Endothelial cell of umbilical vein (primary cell): ENCODE measurements around the gene ZBTB26. TPM values are rescaled to one million over a fixed set of nuclear protein-coding genes. Genes with fewer than 3 reads are reported as not detected.
"Not testable (repeated sequence)": the region's sequence is repeated elsewhere in the genome, so short reads cannot be mapped to it uniquely, and the experiment has no call there.

Source experiments
- BruUV-seq: library from RNA; stranded (reverse); fragments of 400-500 nt; replicated peaks from 2 replicates; lab custom pipeline; 2021; lab: Mats Ljungman, UMichigan
- CTCF ChIA-PET: fragments of 300-600, 350-600 bp; sonication (Branson Sonifier 250); formaldehyde crosslinking; loops from one replicate; lab custom pipeline; 2021; ENCODE audit warnings: antibody characterized with exemption, inconsistent platforms; lab: Charles Lee
- POLR2A ChIA-PET: fragments of 300-600, 350-600 bp; sonication (Branson Sonifier 250); formaldehyde crosslinking; loops from one replicate; lab custom pipeline; 2021; ENCODE audit warnings: antibody characterized with exemption, inconsistent platforms; lab: Charles Lee
- DNase-seq: peaks from one replicate; pipeline ENCODE4 v3.0.0-alpha.2; 2011; ENCODE audit warnings: low read depth, low spot score
- FAIRE-seq: peaks from 2 replicates; lab custom pipeline; 2011; peaks lifted over from hg19 to GRCh38; lab: Jason Lieb, UNC
- H2AFZ ChIP-seq: 2 replicates; pipeline ENCODE4 v1.6.0; 2012; ENCODE audit warnings: low read depth, low read length, control low read depth, inconsistent platforms
- H3K27ac ChIP-seq: 2 replicates; pipeline ENCODE4 v1.5.1; 2011; ENCODE audit warnings: low read depth, mild to moderate bottlenecking, control low read depth, low read length, moderate library complexity; ENCODE audit not compliant: insufficient read depth
- H3K27me3 ChIP-seq, 2 experiments: 2 replicates each; pipeline versions ENCODE4 v1.6.0 to v1.6.1; 2011; ENCODE audit warnings: low read length in 2 of 2, mixed read lengths in 1 of 2; ENCODE audit not compliant: control insufficient read depth in 2 of 2, insufficient read depth in 2 of 2
- H3K36me3 ChIP-seq, 2 experiments: 2 replicates in 1 of 2; 3 replicates in 1 of 2; pipeline ENCODE4 v1.5.1; 2011; ENCODE audit warnings: low read length in 2 of 2, mild to moderate bottlenecking in 1 of 2, moderate library complexity in 1 of 2; ENCODE audit not compliant: control insufficient read depth in 2 of 2, insufficient read depth in 2 of 2; ENCODE audit errors: extremely low read depth in 1 of 2
- H3K4me1 ChIP-seq: 3 replicates; pipeline ENCODE4 v1.5.1; 2011; ENCODE audit warnings: mild to moderate bottlenecking, low read length; ENCODE audit not compliant: control insufficient read depth, insufficient read depth; ENCODE audit errors: extremely low read depth
- H3K4me2 ChIP-seq: 2 replicates; pipeline ENCODE4 v1.6.1; 2011; ENCODE audit warnings: low read length, control low read depth, mixed read lengths; ENCODE audit not compliant: insufficient read depth
- H3K4me3 ChIP-seq, 3 experiments: fragments of 200-600 bp in 1 of 3; sonication (generic), shearing (Covaris generic) in 1 of 3; replicated peaks in 1 of 3; 2 replicates each; pipeline ENCODE4 v1.5.1; 2011 to 2016; ENCODE audit warnings: control low read depth in 3 of 3, low read length in 3 of 3, mild to moderate bottlenecking in 2 of 3, inconsistent platforms in 1 of 3, low read depth in 1 of 3, moderate library complexity in 1 of 3; ENCODE audit not compliant: insufficient read depth in 1 of 3
- H3K79me2 ChIP-seq: 2 replicates; pipeline ENCODE4 v1.6.0; 2012; ENCODE audit warnings: low read length, inconsistent platforms; ENCODE audit not compliant: control insufficient read depth, insufficient read depth
- H3K9ac ChIP-seq: replicated peaks from 2 replicates; pipeline ENCODE3; 2011; ENCODE audit warnings: low read length, control low read depth; ENCODE audit not compliant: insufficient read depth; ENCODE audit errors: extremely low read depth
- H3K9me1 ChIP-seq: replicated peaks from 3 replicates; pipeline ENCODE4 v1.6.0; 2011; ENCODE audit warnings: mild to moderate bottlenecking, low read length; ENCODE audit not compliant: control insufficient read depth, insufficient read depth; ENCODE audit errors: extremely low read depth
- H3K9me3 ChIP-seq: replicated peaks from 2 replicates; pipeline ENCODE4 v1.5.1; 2012; ENCODE audit warnings: low read length, inconsistent platforms; ENCODE audit not compliant: control insufficient read depth, insufficient read depth
- H4K20me1 ChIP-seq: replicated peaks from 2 replicates; pipeline ENCODE3; 2011; ENCODE audit warnings: mild to moderate bottlenecking, low read length; ENCODE audit not compliant: control insufficient read depth, insufficient read depth; ENCODE audit errors: extremely low read depth
- EZH2 ChIP-seq: IDR thresholded peaks from 2 replicates; pipeline ENCODE4 v1.6.1; 2012; ENCODE audit warnings: borderline replicate concordance, low read depth, mild to moderate bottlenecking, moderate library complexity, low read length, inconsistent platforms; ENCODE audit not compliant: severe bottlenecking
- FOS ChIP-seq: IDR thresholded peaks from 2 replicates; pipeline ENCODE4 v1.6.1; 2011; ENCODE audit warnings: mild to moderate bottlenecking, low read length, moderate library complexity, borderline replicate concordance; ENCODE audit not compliant: insufficient read depth
- GATA2 ChIP-seq: IDR thresholded peaks from 2 replicates; pipeline ENCODE4 v1.7.0; 2011; ENCODE audit warnings: low read depth, mild to moderate bottlenecking, moderate library complexity, mixed read lengths, low read length; ENCODE audit not compliant: insufficient read length, insufficient read depth
- JUN ChIP-seq: IDR thresholded peaks from 2 replicates; pipeline ENCODE4 v1.6.1; 2011; ENCODE audit warnings: borderline replicate concordance, low read depth; ENCODE audit not compliant: insufficient read length, insufficient read depth
- MYC ChIP-seq: IDR thresholded peaks from one replicate; pipeline ENCODE4 v1.6.1; 2011; ENCODE audit warnings: mild to moderate bottlenecking, low read depth, low read length
- POLR2A ChIP-seq: IDR thresholded peaks from 2 replicates; pipeline ENCODE4 v1.6.1; 2012; ENCODE audit warnings: low read depth, mild to moderate bottlenecking, control low read depth, low read length
- POLR2AphosphoS5 ChIP-seq: IDR thresholded peaks from 2 replicates; pipeline ENCODE4 v1.6.1; 2012; ENCODE audit warnings: low read depth, mild to moderate bottlenecking, control low read depth, low read length, moderate library complexity; ENCODE audit not compliant: insufficient read depth
- dilution Hi-C: fragments of 300-500 bp; cut with MboI; formaldehyde crosslinking; loops from one replicate; pipeline ENCODE4 v1.15.0; 2019; ENCODE audit warnings: low sequenced_read_pairs; ENCODE audit not compliant: extremely low pct_ligation_motif_present
- intact Hi-C: fragments of 100-400 bp; cut with micrococcal nuclease; formaldehyde crosslinking; loops from one replicate; pipeline ENCODE4 v1.10.0; 2022
- polyA plus RNA-seq, 4 experiments: library from polyadenylated mRNA; depleted of rRNA in 3 of 4; stranded (reverse) in 3 of 4; unstranded in 1 of 4; fragments of >200 nt; gene quantifications; 2 replicates each; pipeline versions ENCODE4 v1.2.1 to v1.2.3, GENCODE V29; 2011 to 2012; ENCODE audit warnings: missing spikeins in 1 of 4
- total RNA-seq: library from RNA; stranded (reverse); gene quantifications from 2 replicates; pipeline ENCODE4 v1.2.3, GENCODE V29; 2021
- TF ChIP-seq, protein P1 (sequence below), 2 donors: IDR thresholded peaks; 1 replicate in 1 of 2; 2 replicates in 1 of 2; pipeline ENCODE4 v1.5.1; 2011; ENCODE audit warnings: low read length in 2 of 2, mild to moderate bottlenecking in 2 of 2, moderate library complexity in 2 of 2, control low read depth in 1 of 2, inconsistent platforms in 1 of 2, low read depth in 1 of 2; ENCODE audit not compliant: insufficient read depth in 1 of 2; ENCODE audit errors: extremely low read depth in 1 of 2
- TF ChIP-seq, protein P2 (sequence below): IDR thresholded peaks from 2 replicates; pipeline ENCODE4 v1.6.1; 2011; ENCODE audit not compliant: insufficient read depth, insufficient read length

Gene ZBTB26
- total and polyA plus RNA-seq, 2 donors (not counting 3 experiments of a cell fraction or from before 2014, with no cell fraction given): 2.6 to 5.0 TPM

DNA sequence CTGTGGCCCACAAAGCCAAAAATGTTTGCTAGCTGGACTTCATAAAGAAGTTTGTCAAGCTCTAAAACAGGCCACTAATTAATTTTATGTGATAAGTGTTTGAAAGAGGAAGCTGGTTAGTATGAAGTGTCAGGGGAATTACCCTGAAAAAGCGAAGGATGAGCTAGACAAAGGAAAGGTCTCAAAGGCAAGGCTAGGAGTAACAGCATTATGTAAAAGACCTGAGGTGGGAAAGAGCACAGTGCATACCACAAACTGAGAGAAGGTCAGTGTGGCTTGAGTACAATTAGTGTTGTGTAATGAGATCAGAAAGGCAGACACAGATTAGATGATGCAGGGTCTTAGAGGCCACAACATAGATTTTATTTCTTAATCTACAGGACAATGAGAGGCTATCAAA is 55.8 kb downstream of the ZBTB26 start:
- Histone ChIP-seq H3K9ac (no peak overlapping the region), H3K4me1 (no peaks in the 10 kb centered on the region), H3K9me1 (no peaks in the 10 kb centered on the region), H3K36me3 (peaks cover 17 to 26% of the 10 kb centered on the region in 2 experiments), H3K9me3 (no peaks in the 10 kb centered on the region), H3K27me3 (no peaks in the 10 kb centered on the region), H4K20me1 (no peaks in the 10 kb centered on the region), H3K79me2 (no peaks in the 10 kb centered on the region), H3K4me2 (no peak overlapping the region), H2AFZ (no peak overlapping the region), H3K4me3 (no peak overlapping the region), H3K27ac (no peak overlapping the region)
- intact Hi-C loops (no loop called here), dilution Hi-C loops (no loop called here)
- TF ChIP-seq, protein P1, sequence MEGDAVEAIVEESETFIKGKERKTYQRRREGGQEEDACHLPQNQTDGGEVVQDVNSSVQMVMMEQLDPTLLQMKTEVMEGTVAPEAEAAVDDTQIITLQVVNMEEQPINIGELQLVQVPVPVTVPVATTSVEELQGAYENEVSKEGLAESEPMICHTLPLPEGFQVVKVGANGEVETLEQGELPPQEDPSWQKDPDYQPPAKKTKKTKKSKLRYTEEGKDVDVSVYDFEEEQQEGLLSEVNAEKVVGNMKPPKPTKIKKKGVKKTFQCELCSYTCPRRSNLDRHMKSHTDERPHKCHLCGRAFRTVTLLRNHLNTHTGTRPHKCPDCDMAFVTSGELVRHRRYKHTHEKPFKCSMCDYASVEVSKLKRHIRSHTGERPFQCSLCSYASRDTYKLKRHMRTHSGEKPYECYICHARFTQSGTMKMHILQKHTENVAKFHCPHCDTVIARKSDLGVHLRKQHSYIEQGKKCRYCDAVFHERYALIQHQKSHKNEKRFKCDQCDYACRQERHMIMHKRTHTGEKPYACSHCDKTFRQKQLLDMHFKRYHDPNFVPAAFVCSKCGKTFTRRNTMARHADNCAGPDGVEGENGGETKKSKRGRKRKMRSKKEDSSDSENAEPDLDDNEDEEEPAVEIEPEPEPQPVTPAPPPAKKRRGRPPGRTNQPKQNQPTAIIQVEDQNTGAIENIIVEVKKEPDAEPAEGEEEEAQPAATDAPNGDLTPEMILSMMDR (IDR thresholded peaks at IDR 0.05; ENCODE audit: extremely low read depth in 1 of 2, insufficient read depth in 1 of 2, low read depth in 1 of 2, low read length in 2 of 2): no peak
- TF ChIP-seq JUN (no peak), FOS (no peak), EZH2 (no peak), GATA2 (no peak), POLR2AphosphoS5 (no peak), MYC (no peak), POLR2A (no peak)
- TF ChIP-seq, protein P2, sequence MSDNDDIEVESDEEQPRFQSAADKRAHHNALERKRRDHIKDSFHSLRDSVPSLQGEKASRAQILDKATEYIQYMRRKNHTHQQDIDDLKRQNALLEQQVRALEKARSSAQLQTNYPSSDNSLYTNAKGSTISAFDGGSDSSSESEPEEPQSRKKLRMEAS: no peak
- CTCF ChIA-PET: interaction anchor here (1.1 to 3.2 kb wide), 2 partner anchors 115 to 377 kb away, joined by 3 to 11 read pairs; no protein-coding TSS in a partner anchor
- DNase-seq (no peak), FAIRE-seq (no peak)
- no TSS peak for BruUV-seq
- POLR2A ChIA-PET: no interaction called here

DNA sequence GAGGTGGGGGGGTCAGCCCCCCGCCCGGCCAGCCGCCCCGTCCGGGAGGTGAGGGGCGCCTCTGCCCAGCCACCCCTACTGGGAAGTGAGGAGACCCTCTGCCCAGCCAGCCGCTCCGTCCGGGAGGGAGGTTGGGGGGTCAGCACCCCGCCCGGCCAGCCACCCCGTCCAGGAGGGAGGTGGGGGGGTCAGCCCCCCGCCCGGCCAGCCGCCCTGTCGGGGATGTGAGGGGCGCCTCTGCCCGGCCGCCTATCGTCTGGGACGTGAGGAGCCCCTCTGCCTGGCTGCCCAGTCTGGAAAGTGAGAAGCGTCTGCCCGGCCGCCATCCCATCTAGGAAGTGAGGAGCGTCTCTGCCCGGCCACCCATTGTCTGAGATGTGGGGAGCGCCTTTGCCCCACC is 64.0 kb downstream of the ZBTB26 start:
- intact Hi-C loops, BruUV-seq, H3K36me3 ChIP-seq, H3K27me3 ChIP-seq, H2AFZ ChIP-seq, CTCF ChIA-PET, H3K79me2 ChIP-seq, H3K9me3 ChIP-seq, H3K27ac ChIP-seq, dilution Hi-C loops, FAIRE-seq, H3K4me1 ChIP-seq, H4K20me1 ChIP-seq, H3K9me1 ChIP-seq, POLR2A ChIA-PET, H3K4me3 ChIP-seq, H3K4me2 ChIP-seq, H3K9ac ChIP-seq, DNase-seq: not testable (repeated sequence)
